H1 (cell line): Measurements from ENCODE around the gene TRIM75. TPM values are rescaled to one million over a fixed set of nuclear protein-coding genes. Genes with fewer than 3 reads are reported as not detected.

ENCODE experiments used
- CTCF ChIA-PET: fragments of 300-600 bp; sonication (Branson Sonifier 250); formaldehyde crosslinking; loops from one replicate; lab custom pipeline; 2021; ENCODE audit not compliant: partially characterized antibody; lab: Charles Lee
- POLR2A ChIA-PET: fragments of 300-600 bp; sonication (Branson Sonifier 250); formaldehyde crosslinking; loops from one replicate; lab custom pipeline; 2021; ENCODE audit warnings: inconsistent platforms; ENCODE audit not compliant: partially characterized antibody; lab: Charles Lee
- DNase-seq, 2 experiments: peaks; one replicate each; pipeline versions ENCODE4 v3.0.0 to v3.0.0-alpha.2; 2010 to 2022; ENCODE audit warnings: low spot score in 2 of 2, low read depth in 1 of 2, mixed read lengths in 1 of 2
- FAIRE-seq: peaks from 2 replicates; lab custom pipeline; 2011; peaks lifted over from hg19 to GRCh38; lab: Jason Lieb, UNC
- H2AFZ ChIP-seq: 2 replicates; pipeline ENCODE4 v1.8.1; 2012; ENCODE audit warnings: low read length, inconsistent platforms
- H2AK5ac ChIP-seq: 2 replicates; pipeline ENCODE4 v1.6.1; 2013; ENCODE audit warnings: low read depth, low read length
- H2BK120ac ChIP-seq: replicated peaks from 2 replicates; pipeline ENCODE3; 2013; ENCODE audit warnings: low read depth, low read length, inconsistent platforms
- H2BK12ac ChIP-seq: 2 replicates; pipeline ENCODE4 v1.6.1; 2013; ENCODE audit warnings: low read depth, low read length
- H2BK15ac ChIP-seq: 2 replicates; pipeline ENCODE4 v1.6.1; 2013; ENCODE audit warnings: low read length
- H2BK20ac ChIP-seq: 2 replicates; pipeline ENCODE4 v1.6.1; 2013; ENCODE audit warnings: low read length
- H2BK5ac ChIP-seq: 2 replicates; pipeline ENCODE4 v1.6.1; 2013; ENCODE audit warnings: low read depth, low read length
- H3K14ac ChIP-seq: 2 replicates; pipeline ENCODE4 v1.6.1; 2013; ENCODE audit warnings: inconsistent platforms; ENCODE audit not compliant: insufficient read length
- H3K18ac ChIP-seq: 2 replicates; pipeline ENCODE4 v1.6.1; 2013; ENCODE audit warnings: low read length; ENCODE audit errors: extremely low read depth
- H3K23ac ChIP-seq: 2 replicates; pipeline ENCODE4 v1.6.1; 2013; ENCODE audit warnings: inconsistent platforms; ENCODE audit not compliant: insufficient read length
- H3K23me2 ChIP-seq: 2 replicates; pipeline ENCODE4 v1.6.1; 2013; ENCODE audit warnings: low read depth, low read length
- H3K27ac ChIP-seq: 2 replicates; pipeline ENCODE4 v1.6.1; 2011; ENCODE audit warnings: low read depth, low read length, inconsistent platforms
- H3K27me3 ChIP-seq, 4 experiments: replicated peaks in 1 of 4; 1 replicate in 1 of 4; 2 replicates in 3 of 4; pipeline versions ENCODE4 v1.6.1 to v1.8.1; 2011 to 2013; ENCODE audit warnings: low read length in 3 of 4, mild to moderate bottlenecking in 3 of 4, inconsistent platforms in 2 of 4, mixed read lengths in 2 of 4, moderate library complexity in 1 of 4; ENCODE audit not compliant: control insufficient read depth in 3 of 4, insufficient read depth in 3 of 4; ENCODE audit errors: extremely low read depth in 1 of 4
- H3K36me3 ChIP-seq, 4 experiments: 2 replicates each; pipeline versions ENCODE4 v1.6.1 to v1.8.1; 2011 to 2013; ENCODE audit warnings: mild to moderate bottlenecking in 4 of 4, low read length in 3 of 4, moderate library complexity in 2 of 4, control low read depth in 1 of 4, inconsistent platforms in 1 of 4; ENCODE audit not compliant: insufficient read depth in 4 of 4, control insufficient read depth in 2 of 4
- H3K4ac ChIP-seq: replicated peaks from 2 replicates; pipeline ENCODE3; 2013; ENCODE audit warnings: low read length, low read depth, mixed read lengths, inconsistent platforms; ENCODE audit not compliant: insufficient read length
- H3K4me1 ChIP-seq, 4 experiments: replicated peaks in 1 of 4; 1 replicate in 1 of 4; 2 replicates in 3 of 4; pipeline versions ENCODE4 v1.6.1 to v1.8.1; 2011 to 2013; ENCODE audit warnings: low read length in 3 of 4, inconsistent platforms in 2 of 4, mixed read lengths in 1 of 4; ENCODE audit not compliant: insufficient read depth in 4 of 4, control insufficient read depth in 3 of 4
- H3K4me2 ChIP-seq, 2 experiments: 2 replicates each; pipeline versions ENCODE4 v1.6.1 to v1.8.1; 2011 to 2013; ENCODE audit warnings: low read depth in 2 of 2, low read length in 2 of 2, control low read depth in 1 of 2, inconsistent platforms in 1 of 2, mild to moderate bottlenecking in 1 of 2; ENCODE audit not compliant: insufficient read depth in 1 of 2
- H3K4me3 ChIP-seq, 4 experiments: fragments of 200-600, 300-600 bp in 1 of 4; sonication (generic), shearing (Covaris generic), sonication (Bioruptor Twin) in 1 of 4; 2 replicates each; pipeline versions ENCODE4 v1.5.1 to v1.8.1; 2011 to 2016; ENCODE audit warnings: low read length in 4 of 4, low read depth in 3 of 4, control low read depth in 2 of 4, inconsistent platforms in 2 of 4, mild to moderate bottlenecking in 2 of 4, mixed read lengths in 1 of 4, moderate library complexity in 1 of 4; ENCODE audit not compliant: insufficient read depth in 2 of 4; ENCODE audit errors: extremely low read depth in 1 of 4
- H3K56ac ChIP-seq: replicated peaks from 2 replicates; pipeline ENCODE3; 2013; ENCODE audit warnings: low read depth, mild to moderate bottlenecking, mixed read lengths, low read length, inconsistent platforms; ENCODE audit not compliant: insufficient read length
- H3K79me1 ChIP-seq: 2 replicates; pipeline ENCODE4 v1.6.1; 2013; ENCODE audit warnings: low read depth, low read length, control low read depth
- H3K79me2 ChIP-seq, 2 experiments: 2 replicates each; pipeline versions ENCODE4 v1.6.1 to v1.8.1; 2012 to 2013; ENCODE audit warnings: low read length in 2 of 2, mild to moderate bottlenecking in 2 of 2, inconsistent platforms in 1 of 2; ENCODE audit not compliant: insufficient read depth in 2 of 2, control insufficient read depth in 1 of 2
- H3K9ac ChIP-seq, 4 experiments: replicated peaks in 1 of 4; 1 replicate in 1 of 4; 2 replicates in 3 of 4; pipeline versions ENCODE4 v1.6.1 to v1.8.1; 2011 to 2013; ENCODE audit warnings: low read depth in 3 of 4, low read length in 3 of 4, control low read depth in 2 of 4, mild to moderate bottlenecking in 2 of 4, moderate library complexity in 2 of 4, inconsistent platforms in 1 of 4; ENCODE audit errors: extremely low read depth in 1 of 4
- H3K9me3 ChIP-seq, 2 experiments: 2 replicates each; pipeline versions ENCODE4 v1.6.1 to v1.8.1; 2012 to 2013; ENCODE audit warnings: mild to moderate bottlenecking in 2 of 2, moderate library complexity in 2 of 2, control low read depth in 1 of 2, inconsistent platforms in 1 of 2, low read depth in 1 of 2, low read length in 1 of 2, mixed read lengths in 1 of 2; ENCODE audit not compliant: insufficient read depth in 2 of 2
- H4K20me1 ChIP-seq, 2 experiments: replicated peaks in 1 of 2; 2 replicates each; pipeline versions ENCODE3 to v1.8.1; 2011 to 2013; ENCODE audit warnings: inconsistent platforms in 2 of 2, low read length in 2 of 2, mild to moderate bottlenecking in 1 of 2; ENCODE audit not compliant: insufficient read depth in 2 of 2, control insufficient read depth in 1 of 2
- H4K5ac ChIP-seq: 2 replicates; pipeline ENCODE4 v1.6.1; 2013; ENCODE audit warnings: low read length, low read depth, mixed read lengths, inconsistent platforms; ENCODE audit not compliant: insufficient read length
- H4K8ac ChIP-seq: 2 replicates; pipeline ENCODE4 v1.8.0; 2013; ENCODE audit warnings: mild to moderate bottlenecking, moderate library complexity, low read length, inconsistent platforms; ENCODE audit not compliant: insufficient read depth; ENCODE audit errors: extremely low read depth
- H4K91ac ChIP-seq: replicated peaks from 2 replicates; pipeline ENCODE3; 2013; ENCODE audit warnings: low read length, mixed read lengths, inconsistent platforms; ENCODE audit not compliant: insufficient read length
- RAD21 ChIP-seq, 2 experiments: IDR thresholded peaks in 1 of 2; conservative IDR thresholded peaks in 1 of 2; 2 replicates each; pipeline ENCODE4 v1.6.1; 2011; ENCODE audit warnings: low read depth in 2 of 2, low read length in 2 of 2, improper control_type of control experiment in 1 of 2, inconsistent platforms in 1 of 2, mild to moderate bottlenecking in 1 of 2, moderate library complexity in 1 of 2
- SP2 ChIP-seq: IDR thresholded peaks from 2 replicates; pipeline ENCODE4 v1.6.1; 2012; ENCODE audit warnings: mild to moderate bottlenecking, low read length, inconsistent platforms
- WGBS, 2 experiments: shearing (Covaris generic) in 1 of 2; methylation state at CpG; one replicate each; pipeline versions ENCODE4 v1.1.6 to v1.1.7; 2013 to 2015; ENCODE audit warnings: low lambda C conversion rate in 2 of 2, mixed read lengths in 2 of 2, inconsistent platforms in 1 of 2, low coverage in 1 of 2, missing lambda C conversion rate in 1 of 2; ENCODE audit not compliant: insufficient replicate concordance in 2 of 2, insufficient coverage in 1 of 2, insufficient read length in 1 of 2; ENCODE audit errors: extremely low coverage in 1 of 2, missing lambda C conversion rate in 1 of 2; 5-methylcytosine and 5-hydroxymethylcytosine counted together
- polyA plus RNA-seq, 7 experiments: library from polyadenylated mRNA; depleted of rRNA in 3 of 7; stranded (reverse) in 5 of 7; unstranded in 2 of 7; fragments of >200 nt in 5 of 7; fragments of 200-250 nt in 2 of 7; gene quantifications; 1 replicate in 5 of 7; 2 replicates in 1 of 7; 4 replicates in 1 of 7; pipeline versions ENCODE4 v1.2.1 to v1.2.3, GENCODE V29; 2011 to 2013; ENCODE audit warnings: missing spikeins in 2 of 7, mixed read lengths in 2 of 7
- total RNA-seq: library from RNA; stranded (reverse); fragmentation: NEBNext Ultra II Directional; extraction: Animal tissue kit (Norgen Biotek cat#: 25700); gene quantifications from 2 replicates; pipeline ENCODE4 v1.2.1, GENCODE V29; 2021
- TF ChIP-seq, protein P1 (sequence below), 3 experiments: IDR thresholded peaks; 1 replicate in 2 of 3; 2 replicates in 1 of 3; pipeline versions ENCODE4 v1.5.1 to v1.6.1; 2011; ENCODE audit warnings: low read length in 3 of 3, mild to moderate bottlenecking in 3 of 3, inconsistent platforms in 2 of 3, low read depth in 1 of 3, moderate library complexity in 1 of 3; ENCODE audit not compliant: insufficient read depth in 1 of 3; ENCODE audit errors: control extremely low read depth in 1 of 3
- TF ChIP-seq, protein P2 (sequence below): IDR thresholded peaks from 2 replicates; pipeline ENCODE4 v1.6.1; 2011; ENCODE audit warnings: low read length, improper control_type of control experiment

TRIM75 gene
- total and polyA plus RNA-seq, 2 of the 8 experiments (the other 6 are each of a cell fraction or from before 2014, with no cell fraction given): not detected

DNA sequence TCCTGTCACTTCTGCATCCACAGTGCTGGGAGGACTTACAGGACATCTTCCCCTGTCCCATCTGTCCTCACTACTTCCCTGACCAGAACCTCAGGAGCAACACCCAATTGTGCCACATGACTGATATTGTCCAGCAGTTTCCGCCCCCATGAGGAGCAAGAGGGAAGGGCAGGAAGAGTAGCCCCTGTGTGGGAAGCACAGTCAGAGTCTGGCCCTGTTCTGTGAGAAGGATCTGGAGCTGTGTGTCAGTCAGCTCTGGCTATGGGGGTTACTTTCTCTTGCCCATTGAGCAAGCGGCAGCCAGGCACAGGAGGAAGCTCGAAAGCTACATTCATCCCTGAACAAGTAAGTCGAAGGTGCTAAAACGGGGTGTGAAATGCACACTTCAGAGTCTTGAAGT, 36.7 kb upstream of the TRIM75 start:
- Histone ChIP-seq H2BK5ac (no peak overlapping the region), H3K23ac (no peak overlapping the region), H3K4me2 (no peak overlapping the region), H3K14ac (no peak overlapping the region), H4K8ac (no peak overlapping the region), H4K5ac (no peak overlapping the region), H2BK12ac (no peak overlapping the region), H2BK120ac (no peak overlapping the region), H3K79me2 (no peaks in the 10 kb centered on the region), H2BK20ac (no peak overlapping the region), H3K56ac (no peak overlapping the region), H3K4me1 (no peaks in the 10 kb centered on the region), H4K91ac (no peak overlapping the region), H3K36me3 (no peaks in the 10 kb centered on the region), H3K4ac (no peak overlapping the region), H3K9ac (no peak overlapping the region), H3K9me3 (peaks cover 0 to 3% of the 10 kb centered on the region in 2 experiments; a peak in 1 of 4 replicates), H3K23me2 (no peaks in the 10 kb centered on the region), H2BK15ac (no peak overlapping the region), H2AK5ac (no peak overlapping the region), H3K27me3 (no peaks in the 10 kb centered on the region), H3K79me1 (no peaks in the 10 kb centered on the region), H3K4me3 (no peak overlapping the region), H3K27ac (no peak overlapping the region), H3K18ac (no peak overlapping the region), H4K20me1 (no peaks in the 10 kb centered on the region), H2AFZ (peak overlapping the region; percentile 99)
- CTCF ChIA-PET: interaction anchor here (0.5 to 3.1 kb wide), 31 partner anchors 10 to 477 kb away, joined by 3 to 19 read pairs (median 4); partner anchors contain the start of gene TRIM75
- TF ChIP-seq, protein P1, sequence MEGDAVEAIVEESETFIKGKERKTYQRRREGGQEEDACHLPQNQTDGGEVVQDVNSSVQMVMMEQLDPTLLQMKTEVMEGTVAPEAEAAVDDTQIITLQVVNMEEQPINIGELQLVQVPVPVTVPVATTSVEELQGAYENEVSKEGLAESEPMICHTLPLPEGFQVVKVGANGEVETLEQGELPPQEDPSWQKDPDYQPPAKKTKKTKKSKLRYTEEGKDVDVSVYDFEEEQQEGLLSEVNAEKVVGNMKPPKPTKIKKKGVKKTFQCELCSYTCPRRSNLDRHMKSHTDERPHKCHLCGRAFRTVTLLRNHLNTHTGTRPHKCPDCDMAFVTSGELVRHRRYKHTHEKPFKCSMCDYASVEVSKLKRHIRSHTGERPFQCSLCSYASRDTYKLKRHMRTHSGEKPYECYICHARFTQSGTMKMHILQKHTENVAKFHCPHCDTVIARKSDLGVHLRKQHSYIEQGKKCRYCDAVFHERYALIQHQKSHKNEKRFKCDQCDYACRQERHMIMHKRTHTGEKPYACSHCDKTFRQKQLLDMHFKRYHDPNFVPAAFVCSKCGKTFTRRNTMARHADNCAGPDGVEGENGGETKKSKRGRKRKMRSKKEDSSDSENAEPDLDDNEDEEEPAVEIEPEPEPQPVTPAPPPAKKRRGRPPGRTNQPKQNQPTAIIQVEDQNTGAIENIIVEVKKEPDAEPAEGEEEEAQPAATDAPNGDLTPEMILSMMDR (IDR thresholded peaks at IDR 0.05; ENCODE audit: control extremely low read depth in 1 of 3, insufficient read depth in 1 of 3, low read depth in 1 of 3, low read length in 3 of 3): peak; percentile 45 to 82 (median 71); a peak in 3 of 4 replicates
- TF ChIP-seq SP2: no peak
- TF ChIP-seq, protein P2, sequence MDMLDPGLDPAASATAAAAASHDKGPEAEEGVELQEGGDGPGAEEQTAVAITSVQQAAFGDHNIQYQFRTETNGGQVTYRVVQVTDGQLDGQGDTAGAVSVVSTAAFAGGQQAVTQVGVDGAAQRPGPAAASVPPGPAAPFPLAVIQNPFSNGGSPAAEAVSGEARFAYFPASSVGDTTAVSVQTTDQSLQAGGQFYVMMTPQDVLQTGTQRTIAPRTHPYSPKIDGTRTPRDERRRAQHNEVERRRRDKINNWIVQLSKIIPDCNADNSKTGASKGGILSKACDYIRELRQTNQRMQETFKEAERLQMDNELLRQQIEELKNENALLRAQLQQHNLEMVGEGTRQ: peak; percentile 46; the same call in 1 of the 2 replicates
- TF ChIP-seq RAD21 (IDR thresholded peaks at IDR 0.05 in 1 of 2, conservative IDR thresholded peaks at IDR 0.05 in 1 of 2; ENCODE audit: low read depth in 2 of 2, low read length in 2 of 2): peak; percentile 45 to 62
- DNase-seq (peak in 1 of 2 experiments; percentile 66), FAIRE-seq (peak; percentile 68)
- 80% methylated on average over 5 of the region's 5 CpGs; no CpG with 5 or more reads in 1 of the 2 experiments for WGBS, 2 experiments
- POLR2A ChIA-PET: no interaction called here
